Measurements from ENCODE around the gene IGLON5.

IGLON5 gene

DNA sequence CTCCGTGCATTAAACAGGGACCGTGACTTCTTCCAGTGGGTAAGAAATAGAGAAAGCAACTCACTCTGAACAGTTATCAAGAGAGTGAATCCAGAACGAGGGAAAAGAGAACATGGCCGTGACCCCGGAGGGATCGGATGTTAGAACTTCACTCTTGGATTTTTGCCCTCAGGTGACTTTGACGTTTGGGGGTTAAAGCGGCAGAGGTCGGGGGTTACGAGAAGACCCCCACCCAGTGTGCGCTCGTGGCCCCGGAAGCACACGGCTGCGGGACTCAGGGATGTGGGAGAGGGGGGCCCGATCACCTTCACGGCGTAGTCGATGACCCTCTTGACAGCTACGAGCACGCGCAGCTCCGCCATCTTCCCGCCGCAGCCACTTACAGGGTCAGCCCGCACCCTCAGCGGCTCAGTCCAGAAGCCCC is 54.5 kb downstream of the IGLON5 start, which contains the start of gene ETFB:
TSS of gene ETFB (minus strand) at position 424 of the 424 bp plus-strand sequence. CDS start at position 362, 62 bp downstream.
- Histone ChIP-seq H3K9ac (ENCODE audit: low read depth, low read length, poor library complexity) (peak within 1 kb of the TSS; percentile 95), H3K14ac (ENCODE audit: low read length) (peak within 1 kb of the TSS; percentile 49), H3K23ac (ENCODE audit: low read depth, low read length, poor library complexity) (peak within 1 kb of the TSS; percentile 93), H3K4me3 (ENCODE audit: low read length in 2 of 2) (peak within 1 kb of the TSS; percentile 70 to 93), H2BK120ac (ENCODE audit: low read depth, low read length) (peak within 1 kb of the TSS; percentile 21), H4K91ac (ENCODE audit: low read depth, low read length, poor library complexity) (peak within 1 kb of the TSS; percentile 43), H3K4me1 (ENCODE audit: control insufficient read depth in 2 of 2, insufficient read depth in 1 of 2, low read depth in 1 of 2, low read length in 2 of 2) (peaks cover 12 to 15% of the 10 kb centered on the region in 2 donors), H4K8ac (ENCODE audit: low read depth, low read length) (no peak within 1 kb of the TSS), H3K27me3 (ENCODE audit: control insufficient read depth in 3 of 3, insufficient read depth in 3 of 3, low read depth in 1 of 3, low read length in 3 of 3) (peaks cover 0 to 5% (median 0%) of the 10 kb centered on the region in 3 experiments), H3K27ac (replicated peaks; ENCODE audit: low read length) (peak within 1 kb of the TSS; percentile 94), H2BK5ac (ENCODE audit: low read length) (peak within 1 kb of the TSS; percentile 99), H2AK5ac (ENCODE audit: low read depth, low read length) (peak within 1 kb of the TSS; percentile 98), H3K18ac (ENCODE audit: low read length) (peak within 1 kb of the TSS; percentile 97), H2BK12ac (ENCODE audit: low read length) (peak within 1 kb of the TSS; percentile 73), H3K4me2 (ENCODE audit: insufficient read depth, low read length, poor library complexity, severe bottlenecking) (peak within 1 kb of the TSS; percentile 94), H2AFZ (ENCODE audit: low read length) (peak within 1 kb of the TSS; percentile 88), H3K4ac (ENCODE audit: low read length) (no peak within 1 kb of the TSS), H3K36me3 (replicated peaks in 1 of 2; ENCODE audit: control insufficient read depth in 2 of 2, insufficient read depth in 2 of 2, low read length in 2 of 2) (no peaks in the 10 kb centered on the region), H2BK15ac (ENCODE audit: low read length) (peak within 1 kb of the TSS; percentile 100), H3K9me3 (replicated peaks in 1 of 2; ENCODE audit: control insufficient read depth in 2 of 2, insufficient read depth in 1 of 2, low read depth in 1 of 2, low read length in 2 of 2) (no peaks in the 10 kb centered on the region), H3K79me1 (ENCODE audit: low read depth, low read length) (peaks cover 4% of the 10 kb centered on the region)
- no CpG with 5 or more reads among the region's 27 CpGs for WGBS, 2 donors (ENCODE audit: extremely low coverage in 2 of 2, insufficient read length in 2 of 2, insufficient replicate concordance in 1 of 2)
- peak; percentile 24 for DNase-seq (ENCODE audit: low spot score)

GRCh38 chr19:51366389-51367254 is 55.2 kb downstream of the IGLON5 start:
- H3K4me2 ChIP-seq (ENCODE audit: insufficient read depth, low read length, poor library complexity, severe bottlenecking), result peak overlapping the region; percentile 89
- H2AFZ ChIP-seq (ENCODE audit: low read length), result peak overlapping the region; percentile 79
- H3K9me3 ChIP-seq (replicated peaks in 1 of 2; ENCODE audit: control insufficient read depth in 2 of 2, insufficient read depth in 1 of 2, low read depth in 1 of 2, low read length in 2 of 2), result no peaks in the 10 kb centered on the region
- no peak overlapping the region for H4K91ac ChIP-seq (ENCODE audit: low read depth, low read length, poor library complexity)
- peak overlapping the region; percentile 98 for H2AK5ac ChIP-seq (ENCODE audit: low read depth, low read length)
- H2BK12ac ChIP-seq (ENCODE audit: low read length), result peak overlapping the region; percentile 42
- H4K8ac ChIP-seq (ENCODE audit: low read depth, low read length), result no peak overlapping the region
- H2BK120ac ChIP-seq (ENCODE audit: low read depth, low read length), result peak overlapping the region; percentile 21
- peak overlapping the region; percentile 49 for H3K14ac ChIP-seq (ENCODE audit: low read length)
- peak overlapping the region; percentile 94 for H3K27ac ChIP-seq (replicated peaks; ENCODE audit: low read length)
- peaks cover 4% of the 10 kb centered on the region for H3K79me1 ChIP-seq (ENCODE audit: low read depth, low read length)
- peak overlapping the region; percentile 95 for H3K9ac ChIP-seq (ENCODE audit: low read depth, low read length, poor library complexity)
- H3K4ac ChIP-seq (ENCODE audit: low read length), result no peak overlapping the region
- H2BK15ac ChIP-seq (ENCODE audit: low read length), result peak overlapping the region; percentile 100
- peaks cover 12 to 15% of the 10 kb centered on the region in 2 donors for H3K4me1 ChIP-seq (ENCODE audit: control insufficient read depth in 2 of 2, insufficient read depth in 1 of 2, low read depth in 1 of 2, low read length in 2 of 2)
- no CpG with 5 or more reads among the region's 54 CpGs for WGBS, 2 donors (ENCODE audit: extremely low coverage in 2 of 2, insufficient read length in 2 of 2, insufficient replicate concordance in 1 of 2)
- peak overlapping the region; percentile 93 for H3K23ac ChIP-seq (ENCODE audit: low read depth, low read length, poor library complexity)
- peak overlapping the region; percentile 96 for H3K18ac ChIP-seq (ENCODE audit: low read length)
- peak overlapping the region; percentile 99 for H2BK5ac ChIP-seq (ENCODE audit: low read length)
- DNase-seq (ENCODE audit: low spot score), result peak; percentile 98
- peak overlapping the region; percentile 70 to 93 for H3K4me3 ChIP-seq (ENCODE audit: low read length in 2 of 2)
- peaks cover 0 to 5% (median 0%) of the 10 kb centered on the region in 3 experiments for H3K27me3 ChIP-seq (ENCODE audit: control insufficient read depth in 3 of 3, insufficient read depth in 3 of 3, low read depth in 1 of 3, low read length in 3 of 3)
- no peaks in the 10 kb centered on the region for H3K36me3 ChIP-seq (replicated peaks in 1 of 2; ENCODE audit: control insufficient read depth in 2 of 2, insufficient read depth in 2 of 2, low read length in 2 of 2)

- peak overlapping the region; percentile 96 for H3K18ac ChIP-seq (ENCODE audit: low read length)
- H3K4me1 ChIP-seq (ENCODE audit: control insufficient read depth in 2 of 2, insufficient read depth in 1 of 2, low read depth in 1 of 2, low read length in 2 of 2), result peaks cover 12 to 15% of the 10 kb centered on the region in 2 donors
- H3K27me3 ChIP-seq (ENCODE audit: control insufficient read depth in 3 of 3, insufficient read depth in 3 of 3, low read depth in 1 of 3, low read length in 3 of 3), result peaks cover 0 to 10% (median 0%) of the 10 kb centered on the region in 3 experiments
- H4K91ac ChIP-seq (ENCODE audit: low read depth, low read length, poor library complexity), result no peak overlapping the region
- H2BK120ac ChIP-seq (ENCODE audit: low read depth, low read length), result no peak overlapping the region
- peak overlapping the region; percentile 89 for H3K4me2 ChIP-seq (ENCODE audit: insufficient read depth, low read length, poor library complexity, severe bottlenecking)
- H3K9ac ChIP-seq (ENCODE audit: low read depth, low read length, poor library complexity), result peak overlapping the region; percentile 95
- H2BK12ac ChIP-seq (ENCODE audit: low read length), result no peak overlapping the region
- H4K8ac ChIP-seq (ENCODE audit: low read depth, low read length), result no peak overlapping the region
- peak overlapping the region; percentile 70 to 93 for H3K4me3 ChIP-seq (ENCODE audit: low read length in 2 of 2)
- no CpG with 5 or more reads among the region's 15 CpGs for WGBS, 2 donors (ENCODE audit: extremely low coverage in 2 of 2, insufficient read length in 2 of 2, insufficient replicate concordance in 1 of 2)
- no peak overlapping the region for H3K4ac ChIP-seq (ENCODE audit: low read length)
- no peaks in the 10 kb centered on the region for H3K36me3 ChIP-seq (replicated peaks in 1 of 2; ENCODE audit: control insufficient read depth in 2 of 2, insufficient read depth in 2 of 2, low read length in 2 of 2)
- H3K79me1 ChIP-seq (ENCODE audit: low read depth, low read length), result peaks cover 4% of the 10 kb centered on the region
- peak overlapping the region; percentile 49 for H3K14ac ChIP-seq (ENCODE audit: low read length)
- peak overlapping the region; percentile 100 for H2BK15ac ChIP-seq (ENCODE audit: low read length)
- H3K9me3 ChIP-seq (replicated peaks in 1 of 2; ENCODE audit: control insufficient read depth in 2 of 2, insufficient read depth in 1 of 2, low read depth in 1 of 2, low read length in 2 of 2), result no peaks in the 10 kb centered on the region
- peak overlapping the region; percentile 94 for H3K27ac ChIP-seq (replicated peaks; ENCODE audit: low read length)
- DNase-seq (ENCODE audit: low spot score), result no peak
- peak overlapping the region; percentile 37 for H3K23ac ChIP-seq (ENCODE audit: low read depth, low read length, poor library complexity)
- peak overlapping the region; percentile 99 for H2BK5ac ChIP-seq (ENCODE audit: low read length)
- H2AFZ ChIP-seq (ENCODE audit: low read length), result peak overlapping the region; percentile 79
- H2AK5ac ChIP-seq (ENCODE audit: low read depth, low read length), result peak overlapping the region; percentile 98
These were observed 55.8 kb downstream of the IGLON5 start for GRCh38 chr19:51367255-51367564.

All from neuronal stem cell (in vitro differentiated cells).